Parathyroid adenoma (tissue), 2 donors: ENCODE measurements around the gene BAZ2B.

Experiments
- H2AFZ ChIP-seq: fragments of 300-600 bp; sonication (generic); one replicate; pipeline ENCODE4 v1.7.0; 2017; ENCODE audit warnings: antibody characterized with exemption, mild to moderate bottlenecking
- H3K27ac ChIP-seq: fragments of 300-600 bp; sonication (generic); one replicate; pipeline ENCODE4 v1.7.0; 2017
- H3K27me3 ChIP-seq: fragments of 300-600 bp; sonication (generic); one replicate; pipeline ENCODE4 v1.7.0; 2017; ENCODE audit warnings: low read length; ENCODE audit not compliant: control insufficient read depth, insufficient read depth
- H3K36me3 ChIP-seq: fragments of 300-600 bp; sonication (generic); one replicate; pipeline ENCODE4 v1.7.0; 2017; ENCODE audit warnings: low read length; ENCODE audit not compliant: control insufficient read depth, insufficient read depth
- H3K4me1 ChIP-seq: fragments of 300-600 bp; sonication (generic); one replicate; pipeline ENCODE4 v1.7.0; 2017; ENCODE audit warnings: control low read depth
- H3K4me2 ChIP-seq: fragments of 300-600 bp; sonication (generic); one replicate; pipeline ENCODE4 v1.7.0; 2017; ENCODE audit warnings: low read length
- H3K4me3 ChIP-seq: fragments of 300-600 bp; sonication (generic); one replicate; pipeline ENCODE4 v1.7.0; 2017; ENCODE audit warnings: low read depth, low read length
- H3K79me2 ChIP-seq: fragments of 300-600 bp; sonication (generic); one replicate; pipeline ENCODE4 v1.7.0; 2017; ENCODE audit warnings: control low read depth
- H3K9ac ChIP-seq: fragments of 300-600 bp; sonication (generic); one replicate; pipeline ENCODE4 v1.7.0; 2017; ENCODE audit warnings: mild to moderate bottlenecking
- H3K9me3 ChIP-seq: fragments of 300-600 bp; sonication (generic); one replicate; pipeline ENCODE4 v1.7.0; 2017; ENCODE audit warnings: low read length; ENCODE audit not compliant: control insufficient read depth
- CTCF ChIP-seq: fragments of 300-600 bp; sonication (generic); IDR thresholded peaks from one replicate; pipeline ENCODE4 v1.7.0; 2017; ENCODE audit warnings: antibody characterized with exemption, mild to moderate bottlenecking
- donor health status: primary hyperparathyroidism.

Gene BAZ2B

GRCh38 chr2:159475793-159476192, 140.6 kb downstream of the BAZ2B start:
- no peak for TF ChIP-seq CTCF
- Histone ChIP-seq H3K79me2 (peaks cover 11% of the 10 kb centered on the region), H3K27ac (no peak overlapping the region), H3K36me3 (no peaks in the 10 kb centered on the region), H3K9ac (no peak overlapping the region), H3K4me2 (no peak overlapping the region), H3K4me3 (no peak overlapping the region), H3K27me3 (no peaks in the 10 kb centered on the region), H3K9me3 (no peaks in the 10 kb centered on the region), H2AFZ (no peak overlapping the region), H3K4me1 (no peaks in the 10 kb centered on the region)

- Histone ChIP-seq H3K27ac (no peak overlapping the region), H3K79me2 (peaks cover 11% of the 10 kb centered on the region), H2AFZ (no peak overlapping the region), H3K36me3 (no peaks in the 10 kb centered on the region), H3K4me1 (peaks cover 3% of the 10 kb centered on the region), H3K4me3 (no peak overlapping the region), H3K9ac (no peak overlapping the region), H3K4me2 (no peak overlapping the region), H3K9me3 (no peaks in the 10 kb centered on the region), H3K27me3 (no peaks in the 10 kb centered on the region)
- no peak for TF ChIP-seq CTCF
Observed at GRCh38 chr2:159471340-159471739, 145.0 kb downstream of the BAZ2B start.

GRCh38 chr2:159468257-159468656, 148.1 kb downstream of the BAZ2B start:
- Histone ChIP-seq H3K27me3 (no peaks in the 10 kb centered on the region), H2AFZ (no peak overlapping the region), H3K4me3 (no peak overlapping the region), H3K27ac (no peak overlapping the region), H3K9me3 (no peaks in the 10 kb centered on the region), H3K4me2 (peak overlapping the region; percentile 20), H3K9ac (no peak overlapping the region), H3K36me3 (no peaks in the 10 kb centered on the region), H3K4me1 (peaks cover 3% of the 10 kb centered on the region), H3K79me2 (peaks cover 2% of the 10 kb centered on the region)
- no peak for TF ChIP-seq CTCF

- no peak overlapping the region for H3K4me3 ChIP-seq
- H3K4me1 ChIP-seq = peaks cover 3% of the 10 kb centered on the region
- no peaks in the 10 kb centered on the region for H3K9me3 ChIP-seq
- no peak overlapping the region for H3K9ac ChIP-seq
- no peak for TF ChIP-seq CTCF
- H3K27me3 ChIP-seq = no peaks in the 10 kb centered on the region
- H3K27ac ChIP-seq = no peak overlapping the region
- no peaks in the 10 kb centered on the region for H3K36me3 ChIP-seq
- H3K79me2 ChIP-seq = peaks cover 6% of the 10 kb centered on the region
- H3K4me2 ChIP-seq = no peak overlapping the region
- no peak overlapping the region for H2AFZ ChIP-seq
Observed at GRCh38 chr2:159462961-159463360, 153.4 kb downstream of the BAZ2B start.

- no peak for TF ChIP-seq CTCF
- no peak overlapping the region for H3K9ac ChIP-seq
Observed at GRCh38 chr2:159462201-159462785, 154.1 kb downstream of the BAZ2B start.

More at GRCh38 chr2:159462201-159462785, 154.1 kb downstream of the BAZ2B start:
- Histone ChIP-seq H3K9me3 (no peaks in the 10 kb centered on the region), H2AFZ (no peak overlapping the region), H3K4me1 (no peaks in the 10 kb centered on the region), H3K4me2 (no peak overlapping the region), H3K36me3 (no peaks in the 10 kb centered on the region), H3K27me3 (no peaks in the 10 kb centered on the region), H3K4me3 (no peak overlapping the region), H3K27ac (no peak overlapping the region), H3K79me2 (peaks cover 6% of the 10 kb centered on the region)
